HCT116 (cell line): ENCODE results near the gene FOXP1. TPM values are rescaled to one million over a fixed set of nuclear protein-coding genes. Genes with fewer than 3 reads are reported as not detected.

Source experiments
- ATAC-seq: fragments of 200-7000 bp; cut with Tn5 transposase; 2 replicates; pipeline ENCODE4 v1.9.1; 2020; ENCODE audit warnings: mild to moderate bottlenecking, moderate library complexity
- BruUV-seq: library from RNA; stranded (reverse); fragments of 400-500 nt; replicated peaks from 2 replicates; lab custom pipeline; 2021; lab: Mats Ljungman, UMichigan
- CTCF ChIA-PET: fragments of 300-600 bp; sonication (Branson Sonifier 250); formaldehyde crosslinking; loops from one replicate; lab custom pipeline; 2021; ENCODE audit warnings: antibody characterized with exemption; lab: Charles Lee
- POLR2A ChIA-PET: fragments of 300-600, 350-600 bp; sonication (Branson Sonifier 250); formaldehyde crosslinking; loops from one replicate; lab custom pipeline; 2021; ENCODE audit warnings: antibody characterized with exemption; lab: Charles Lee
- RAD21 ChIA-PET, 2 experiments: fragments of 300-600 bp; sonication (Branson Sonifier 250); formaldehyde crosslinking; loops; one replicate each; lab custom pipeline; 2023; ENCODE audit warnings: low total read pairs in 2 of 2; ENCODE audit not compliant: uncharacterized antibody in 2 of 2, unreplicated experiment in 2 of 2, low non-redundant PET in 1 of 2; lab: Charles Lee
- DNase-seq: peaks from one replicate; pipeline ENCODE4 v3.0.0-alpha.2; 2010; ENCODE audit warnings: low read depth, low spot score
- H2AFZ ChIP-seq: fragments of 200-600 bp; shearing (Covaris generic), sonication (generic); 2 replicates; pipeline ENCODE4 v1.6.1; 2017; ENCODE audit warnings: low read depth, mixed run types, mixed read lengths, antibody characterized with exemption, low read length; ENCODE audit not compliant: poor library complexity, severe bottlenecking
- H3K27ac ChIP-seq: 2 replicates; pipeline ENCODE4 v1.5.1; 2012; ENCODE audit warnings: low read depth, low read length
- H3K27me3 ChIP-seq: fragments of 200-600 bp; sonication (generic); 2 replicates; pipeline ENCODE4 v1.6.1; 2016; ENCODE audit warnings: mixed run types, low read length, mixed read lengths; ENCODE audit not compliant: insufficient read depth
- H3K36me3 ChIP-seq, 2 experiments: fragments of 200-500 bp in 1 of 2; fragments of 200-600 bp in 1 of 2; sonication (Bioruptor generic) in 1 of 2; sonication (generic) in 1 of 2; 2 replicates each; pipeline versions ENCODE4 v1.5.1 to v1.6.1; 2014 to 2016; ENCODE audit warnings: low read length in 2 of 2, inconsistent platforms in 1 of 2, mixed read lengths in 1 of 2, mixed run types in 1 of 2; ENCODE audit not compliant: insufficient read depth in 2 of 2, control insufficient read depth in 1 of 2
- H3K4me1 ChIP-seq, 2 experiments: fragments of 200-600 bp in 1 of 2; sonication (generic) in 1 of 2; 2 replicates each; pipeline versions ENCODE4 v1.5.1 to v1.6.1; 2012 to 2017; ENCODE audit warnings: low read length in 2 of 2, inconsistent platforms in 1 of 2, mild to moderate bottlenecking in 1 of 2, mixed read lengths in 1 of 2, mixed run types in 1 of 2, moderate library complexity in 1 of 2; ENCODE audit not compliant: insufficient read depth in 2 of 2, control insufficient read depth in 1 of 2
- H3K4me2 ChIP-seq: fragments of 200-600 bp; sonication (generic); 2 replicates; pipeline ENCODE4 v1.6.1; 2017; ENCODE audit warnings: mixed run types, low read length, mixed read lengths
- H3K4me3 ChIP-seq, 2 experiments: fragments of 200-600 bp in 1 of 2; sonication (generic) in 1 of 2; replicated peaks in 1 of 2; 2 replicates each; pipeline ENCODE4 v1.5.1; 2011 to 2016; ENCODE audit warnings: low read length in 2 of 2, control low read depth in 1 of 2, low read depth in 1 of 2, mild to moderate bottlenecking in 1 of 2, mixed read lengths in 1 of 2, mixed run types in 1 of 2
- H3K79me2 ChIP-seq: fragments of 200-600 bp; sonication (generic); 2 replicates; pipeline ENCODE4 v1.6.1; 2017; ENCODE audit warnings: mild to moderate bottlenecking, mixed run types, low read length, moderate library complexity, mixed read lengths; ENCODE audit not compliant: insufficient read depth
- H3K9ac ChIP-seq: fragments of 200-600 bp; sonication (generic); 2 replicates; pipeline ENCODE4 v1.6.1; 2016; ENCODE audit warnings: low read length, mixed read lengths
- H3K9me2 ChIP-seq: fragments of 200-600 bp; sonication (generic), shearing (Covaris generic); 2 replicates; pipeline ENCODE4 v1.6.1; 2017; ENCODE audit warnings: mixed run types, mild to moderate bottlenecking, moderate library complexity; ENCODE audit not compliant: insufficient read depth
- H3K9me3 ChIP-seq, 2 experiments: fragments of 200-500 bp in 1 of 2; fragments of 200-600 bp in 1 of 2; sonication (Bioruptor generic) in 1 of 2; sonication (generic) in 1 of 2; 2 replicates each; pipeline ENCODE4 v1.6.1; 2014 to 2017; ENCODE audit warnings: low read length in 2 of 2, mixed read lengths in 2 of 2, inconsistent platforms in 1 of 2, low read depth in 1 of 2, mild to moderate bottlenecking in 1 of 2, mixed run types in 1 of 2, moderate library complexity in 1 of 2; ENCODE audit not compliant: control insufficient read depth in 1 of 2, insufficient read depth in 1 of 2
- H4K20me1 ChIP-seq: fragments of 200-600 bp; sonication (generic), shearing (Covaris generic); 2 replicates; pipeline ENCODE4 v1.6.1; 2017; ENCODE audit warnings: mixed run types, mild to moderate bottlenecking, moderate library complexity; ENCODE audit not compliant: insufficient read depth
- FOSL1 ChIP-seq: IDR thresholded peaks from 2 replicates; pipeline ENCODE4 v1.6.1; 2012; ENCODE audit warnings: low read depth
- POLR2A ChIP-seq: IDR thresholded peaks from 2 replicates; pipeline ENCODE4 v1.7.0; 2011; ENCODE audit warnings: borderline replicate concordance; ENCODE audit not compliant: insufficient read depth, insufficient read length; ENCODE audit errors: extremely low read depth
- SRF ChIP-seq: IDR thresholded peaks from 2 replicates; pipeline ENCODE4 v1.6.1; 2012; ENCODE audit warnings: low read depth
- ZFX ChIP-seq: fragments of 450-650 bp; IDR thresholded peaks from 2 replicates; pipeline ENCODE4 v1.6.1; 2017
- intact Hi-C: fragments of 100-400 bp; cut with micrococcal nuclease; formaldehyde crosslinking; loops from 2 replicates; pipeline ENCODE4 v1.10.0; 2022
- total RNA-seq: library from RNA; stranded (reverse); gene quantifications from one replicate; pipeline ENCODE4 v1.2.1, GENCODE V29; 2021; ENCODE audit not compliant: unreplicated experiment

The FOXP1 gene
- total RNA-seq, 1 experiment from 2014 or later = 11.4 TPM

DNA sequence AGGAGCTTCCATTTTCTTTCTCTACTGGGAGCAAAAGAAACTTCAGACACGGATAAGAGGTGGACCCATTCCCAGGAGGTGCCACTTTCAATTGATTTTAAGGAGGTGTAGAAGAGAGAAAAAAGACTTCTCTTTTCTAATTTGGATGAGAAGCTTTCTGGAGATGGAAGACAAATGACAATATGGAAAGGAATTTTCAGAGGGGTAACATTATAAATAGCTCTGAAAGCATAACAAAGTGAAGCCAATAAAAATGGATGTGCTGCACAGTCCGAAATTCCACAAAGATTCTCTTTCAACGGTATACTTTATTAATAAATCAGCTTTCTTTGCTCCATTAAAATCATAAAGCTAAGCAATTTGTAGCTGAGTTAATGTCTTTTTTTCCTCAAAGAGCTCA, 663.9 kb downstream of the FOXP1 start:
- Histone ChIP-seq H2AFZ (no peak overlapping the region), H3K4me1 (no peaks in the 10 kb centered on the region), H3K36me3 (no peaks in the 10 kb centered on the region), H3K9ac (no peak overlapping the region), H3K4me3 (no peak overlapping the region), H3K27me3 (no peaks in the 10 kb centered on the region; the same call in 1 of the 2 replicates), H4K20me1 (no peaks in the 10 kb centered on the region), H3K4me2 (no peak overlapping the region), H3K9me3 (no peaks in the 10 kb centered on the region), H3K27ac (no peak overlapping the region), H3K9me2 (no peaks in the 10 kb centered on the region), H3K79me2 (no peaks in the 10 kb centered on the region)
- RAD21 ChIA-PET = no interaction called here
- DNase-seq (no peak), ATAC-seq (no peak)
- CTCF ChIA-PET = no interaction called here
- intact Hi-C loops = no loop called here
- POLR2A ChIA-PET = no interaction called here
- no TSS peak for BruUV-seq
- TF ChIP-seq POLR2A (no peak), SRF (no peak), ZFX (no peak), FOSL1 (no peak)
- TF ChIP-seq, all 23 proteins: peak for 0

DNA sequence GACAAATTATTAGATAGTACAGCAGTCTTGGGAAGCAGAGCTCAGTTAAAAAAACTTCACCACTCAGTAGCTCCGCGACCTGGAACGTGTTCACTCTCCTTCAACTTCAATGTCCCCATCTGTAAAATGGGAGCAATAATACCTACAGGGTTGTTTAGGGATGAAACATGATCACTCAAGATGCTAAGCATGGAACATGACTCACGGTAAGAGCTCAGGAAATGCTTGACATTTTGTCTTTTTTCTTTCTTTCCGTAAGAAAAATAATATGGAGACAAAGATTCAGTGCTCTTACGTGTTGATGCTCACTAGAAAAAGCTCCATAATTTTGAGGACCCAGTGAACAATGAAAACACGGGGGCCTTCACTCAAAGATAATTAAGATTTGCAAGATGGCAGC, 664.4 kb downstream of the FOXP1 start:
- ATAC-seq = no peak
- no peak for DNase-seq
- H3K9me2 ChIP-seq = no peaks in the 10 kb centered on the region
- BruUV-seq = no TSS peak
- H3K4me3 ChIP-seq = no peak overlapping the region
- POLR2A ChIA-PET = no interaction called here
- no peak overlapping the region for H3K4me2 ChIP-seq
- RAD21 ChIA-PET = no interaction called here
- H3K27me3 ChIP-seq = no peaks in the 10 kb centered on the region; the same call in 1 of the 2 replicates
- no peaks in the 10 kb centered on the region for H3K4me1 ChIP-seq
- intact Hi-C loops = no loop called here
- no peaks in the 10 kb centered on the region for H3K9me3 ChIP-seq
- CTCF ChIA-PET = no interaction called here
- H4K20me1 ChIP-seq = no peaks in the 10 kb centered on the region
- TF ChIP-seq FOSL1 = no peak
- no peaks in the 10 kb centered on the region for H3K79me2 ChIP-seq
- H3K9ac ChIP-seq = no peak overlapping the region
- no peak overlapping the region for H2AFZ ChIP-seq
- H3K36me3 ChIP-seq = no peaks in the 10 kb centered on the region
- no peak overlapping the region for H3K27ac ChIP-seq
